Measurements from ENCODE around the gene ATP5PB.
A peak's percentile ranks its signal among the peaks of the same experiment; 100 is the strongest.

Gene ATP5PB

GRCh38 chr1:111448918-111449702 is at the start of gene ATP5PB, which contains the start of gene WDR77:
TSS of gene ATP5PB (plus strand) at chr1:111449464. CDS start at chr1:111449542, 78 bp downstream.
TSS of gene WDR77 (minus strand) at chr1:111449256. CDS start at chr1:111449169, 87 bp downstream.
- peak; percentile 65 for DNase-seq

GRCh38 chr1:111399792-111400610 is 49.3 kb upstream of the ATP5PB start:
- DNase-seq: no peak

GRCh38 chr1:111402083-111402482 is 47.2 kb upstream of the ATP5PB start:
- DNase-seq: no peak

GRCh38 chr1:111404588-111404987 is 44.7 kb upstream of the ATP5PB start:
- no peak for DNase-seq

GRCh38 chr1:111406321-111406768 is 42.9 kb upstream of the ATP5PB start:
- DNase-seq: no peak

- no peak for DNase-seq
Observed at GRCh38 chr1:111407301-111407700, 42.0 kb upstream of the ATP5PB start.

GRCh38 chr1:111412839-111413238 is 36.4 kb upstream of the ATP5PB start:
- no peak for DNase-seq

GRCh38 chr1:111414756-111415155 is 34.5 kb upstream of the ATP5PB start:
- no peak for DNase-seq

- DNase-seq: no peak
Observed at GRCh38 chr1:111415461-111415860, 33.8 kb upstream of the ATP5PB start.

- DNase-seq: no peak
Observed at GRCh38 chr1:111417755-111418154, 31.5 kb upstream of the ATP5PB start.

GRCh38 chr1:111419037-111419436 is 30.2 kb upstream of the ATP5PB start:
- no peak for DNase-seq

- no peak for DNase-seq
Observed at GRCh38 chr1:111420377-111420776, 28.9 kb upstream of the ATP5PB start.

GRCh38 chr1:111422546-111423391 is 26.5 kb upstream of the ATP5PB start:
- DNase-seq: no peak

GRCh38 chr1:111424281-111424680 is 25.0 kb upstream of the ATP5PB start:
- DNase-seq: no peak

- no peak for DNase-seq
Observed at GRCh38 chr1:111436726-111437125, 12.5 kb upstream of the ATP5PB start.

GRCh38 chr1:111439461-111440351 is 9.6 kb upstream of the ATP5PB start:
- DNase-seq: no peak

GRCh38 chr1:111441573-111442192 is 7.6 kb upstream of the ATP5PB start:
- no peak for DNase-seq

GRCh38 chr1:111442457-111442856 is 6.8 kb upstream of the ATP5PB start:
- no peak for DNase-seq

- DNase-seq: no peak
Observed at GRCh38 chr1:111444031-111444430, 5.2 kb upstream of the ATP5PB start.

GRCh38 chr1:111446546-111446945 is 2.7 kb upstream of the ATP5PB start:
- DNase-seq: no peak

Measured in GOT3 (cell line).